Endothelial cell of umbilical vein (primary cell): ENCODE data around the gene LRRC74B.
"Not testable (repeated sequence)": the region's sequence is repeated elsewhere in the genome, so short reads cannot be mapped to it uniquely, and the experiment has no call there.

Experiments
- EZH2 ChIP-seq: IDR thresholded peaks from 2 replicates; pipeline ENCODE4 v1.6.1; 2012; ENCODE audit warnings: borderline replicate concordance, low read depth, mild to moderate bottlenecking, moderate library complexity, low read length, inconsistent platforms; ENCODE audit not compliant: severe bottlenecking
- POLR2A ChIP-seq: IDR thresholded peaks from 2 replicates; pipeline ENCODE4 v1.6.1; 2012; ENCODE audit warnings: low read depth, mild to moderate bottlenecking, control low read depth, low read length
- POLR2AphosphoS5 ChIP-seq: IDR thresholded peaks from 2 replicates; pipeline ENCODE4 v1.6.1; 2012; ENCODE audit warnings: low read depth, mild to moderate bottlenecking, control low read depth, low read length, moderate library complexity; ENCODE audit not compliant: insufficient read depth
- TF ChIP-seq, protein P1 (sequence below), 2 donors: IDR thresholded peaks; 1 replicate in 1 of 2; 2 replicates in 1 of 2; pipeline ENCODE4 v1.5.1; 2011; ENCODE audit warnings: low read length in 2 of 2, mild to moderate bottlenecking in 2 of 2, moderate library complexity in 2 of 2, control low read depth in 1 of 2, inconsistent platforms in 1 of 2, low read depth in 1 of 2; ENCODE audit not compliant: insufficient read depth in 1 of 2; ENCODE audit errors: extremely low read depth in 1 of 2
- TF ChIP-seq, protein P2 (sequence below): IDR thresholded peaks from 2 replicates; pipeline ENCODE4 v1.6.1; 2011; ENCODE audit not compliant: insufficient read depth, insufficient read length

- TF ChIP-seq, protein P1, sequence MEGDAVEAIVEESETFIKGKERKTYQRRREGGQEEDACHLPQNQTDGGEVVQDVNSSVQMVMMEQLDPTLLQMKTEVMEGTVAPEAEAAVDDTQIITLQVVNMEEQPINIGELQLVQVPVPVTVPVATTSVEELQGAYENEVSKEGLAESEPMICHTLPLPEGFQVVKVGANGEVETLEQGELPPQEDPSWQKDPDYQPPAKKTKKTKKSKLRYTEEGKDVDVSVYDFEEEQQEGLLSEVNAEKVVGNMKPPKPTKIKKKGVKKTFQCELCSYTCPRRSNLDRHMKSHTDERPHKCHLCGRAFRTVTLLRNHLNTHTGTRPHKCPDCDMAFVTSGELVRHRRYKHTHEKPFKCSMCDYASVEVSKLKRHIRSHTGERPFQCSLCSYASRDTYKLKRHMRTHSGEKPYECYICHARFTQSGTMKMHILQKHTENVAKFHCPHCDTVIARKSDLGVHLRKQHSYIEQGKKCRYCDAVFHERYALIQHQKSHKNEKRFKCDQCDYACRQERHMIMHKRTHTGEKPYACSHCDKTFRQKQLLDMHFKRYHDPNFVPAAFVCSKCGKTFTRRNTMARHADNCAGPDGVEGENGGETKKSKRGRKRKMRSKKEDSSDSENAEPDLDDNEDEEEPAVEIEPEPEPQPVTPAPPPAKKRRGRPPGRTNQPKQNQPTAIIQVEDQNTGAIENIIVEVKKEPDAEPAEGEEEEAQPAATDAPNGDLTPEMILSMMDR (IDR thresholded peaks at IDR 0.05; ENCODE audit: extremely low read depth in 1 of 2, insufficient read depth in 1 of 2, low read depth in 1 of 2, low read length in 2 of 2): not testable (repeated sequence)
- TF ChIP-seq POLR2AphosphoS5, POLR2A, EZH2: not testable (repeated sequence)
- TF ChIP-seq, protein P2, sequence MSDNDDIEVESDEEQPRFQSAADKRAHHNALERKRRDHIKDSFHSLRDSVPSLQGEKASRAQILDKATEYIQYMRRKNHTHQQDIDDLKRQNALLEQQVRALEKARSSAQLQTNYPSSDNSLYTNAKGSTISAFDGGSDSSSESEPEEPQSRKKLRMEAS: not testable (repeated sequence)
Observed at GRCh38 chr22:21061660-21062321, 16.0 kb downstream of the LRRC74B start.
